ENCODE data around the gene TRAF5.
"Not testable (repeated sequence)": the region's sequence is repeated elsewhere in the genome, so short reads cannot be mapped to it uniquely, and the experiment has no call there.

TRAF5 gene

DNA sequence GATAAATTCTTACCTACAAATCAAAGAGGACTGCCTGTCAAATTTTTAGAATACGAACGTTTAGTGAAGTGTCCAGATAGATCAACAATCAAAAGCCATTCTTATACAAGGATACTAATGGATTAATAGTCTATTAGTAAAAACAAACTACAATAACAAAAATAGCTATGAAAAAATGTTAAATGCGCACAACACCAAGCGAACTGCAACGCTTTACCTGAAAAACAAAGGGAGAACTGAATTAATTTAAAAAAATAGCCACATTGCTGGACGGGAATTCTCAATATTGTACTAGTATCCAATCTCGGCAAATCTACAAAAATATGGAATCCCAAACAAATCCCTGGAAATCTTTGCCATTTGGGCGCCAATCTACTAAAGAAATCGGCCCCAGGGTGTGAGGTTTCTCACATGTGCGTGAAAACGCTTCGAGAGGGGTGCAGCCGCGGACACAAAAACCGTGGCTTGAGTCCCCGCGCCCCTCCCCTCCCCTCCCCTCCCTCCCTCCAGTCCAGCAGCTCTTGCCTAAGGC lies 55.6 kb downstream of the TRAF5 start:
- Histone ChIP-seq H3K4me1 (ENCODE audit: control insufficient read depth in 1 of 2, insufficient read depth in 1 of 2, low read depth in 1 of 2, low read length in 1 of 2) (peaks cover 17 to 18% of the 10 kb centered on the region in 2 experiments), H3K4me3 (ENCODE audit: low read depth in 1 of 2, low read length in 1 of 2) (peak overlapping the region; percentile 72 to 84), H3K27me3 (no peaks in the 10 kb centered on the region), H3K27ac (peak overlapping the region; percentile 97), H3K9me3 (no peaks in the 10 kb centered on the region), H3K36me3 (no peaks in the 10 kb centered on the region)
- TF ChIP-seq, protein P1, sequence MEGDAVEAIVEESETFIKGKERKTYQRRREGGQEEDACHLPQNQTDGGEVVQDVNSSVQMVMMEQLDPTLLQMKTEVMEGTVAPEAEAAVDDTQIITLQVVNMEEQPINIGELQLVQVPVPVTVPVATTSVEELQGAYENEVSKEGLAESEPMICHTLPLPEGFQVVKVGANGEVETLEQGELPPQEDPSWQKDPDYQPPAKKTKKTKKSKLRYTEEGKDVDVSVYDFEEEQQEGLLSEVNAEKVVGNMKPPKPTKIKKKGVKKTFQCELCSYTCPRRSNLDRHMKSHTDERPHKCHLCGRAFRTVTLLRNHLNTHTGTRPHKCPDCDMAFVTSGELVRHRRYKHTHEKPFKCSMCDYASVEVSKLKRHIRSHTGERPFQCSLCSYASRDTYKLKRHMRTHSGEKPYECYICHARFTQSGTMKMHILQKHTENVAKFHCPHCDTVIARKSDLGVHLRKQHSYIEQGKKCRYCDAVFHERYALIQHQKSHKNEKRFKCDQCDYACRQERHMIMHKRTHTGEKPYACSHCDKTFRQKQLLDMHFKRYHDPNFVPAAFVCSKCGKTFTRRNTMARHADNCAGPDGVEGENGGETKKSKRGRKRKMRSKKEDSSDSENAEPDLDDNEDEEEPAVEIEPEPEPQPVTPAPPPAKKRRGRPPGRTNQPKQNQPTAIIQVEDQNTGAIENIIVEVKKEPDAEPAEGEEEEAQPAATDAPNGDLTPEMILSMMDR (IDR thresholded peaks at IDR 0.05) = no peak

DNA sequence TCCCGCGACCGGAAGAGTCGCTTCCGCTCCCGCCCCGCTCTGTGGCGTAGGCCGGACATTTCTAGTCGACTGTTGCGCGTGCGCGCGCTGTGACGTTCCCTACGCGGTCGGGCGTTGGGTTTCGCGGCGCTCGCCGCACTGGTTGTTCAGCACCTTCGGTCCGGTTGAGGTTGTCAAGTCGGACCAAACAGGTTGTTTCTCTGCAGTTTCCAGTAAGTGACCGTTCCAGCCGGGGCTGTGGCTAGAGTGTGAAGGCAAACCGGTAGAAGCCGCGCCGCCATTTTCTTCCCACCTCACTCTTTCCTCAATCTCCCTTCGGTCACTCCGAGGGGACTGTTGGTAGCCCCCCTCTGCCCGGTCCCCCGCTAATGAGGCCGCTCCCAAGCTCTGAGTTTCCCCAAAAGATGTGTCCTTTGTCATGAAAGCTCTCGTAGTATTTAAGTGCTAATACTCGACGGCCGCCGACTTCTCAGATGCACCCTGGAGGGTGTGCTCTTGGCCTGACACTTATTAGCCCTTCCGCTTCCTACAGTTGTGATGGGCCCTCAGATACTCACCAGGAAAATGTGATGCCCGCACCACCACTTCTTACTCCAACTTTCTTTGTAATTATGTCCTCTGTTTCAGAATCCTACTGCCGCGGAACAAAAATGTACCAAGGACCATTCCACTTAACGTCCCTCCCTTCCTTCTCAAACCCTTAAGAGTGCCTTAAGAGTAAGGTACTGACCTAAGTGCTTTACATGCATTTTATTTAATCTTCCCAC lies 56.3 kb downstream of the TRAF5 start:
- H3K36me3 ChIP-seq = no peaks in the 10 kb centered on the region
- no peaks in the 10 kb centered on the region for H3K9me3 ChIP-seq
- H3K27ac ChIP-seq = peak overlapping the region; percentile 97
- TF ChIP-seq, protein P1 (IDR thresholded peaks at IDR 0.05) = no peak
- H3K4me1 ChIP-seq (ENCODE audit: control insufficient read depth in 1 of 2, insufficient read depth in 1 of 2, low read depth in 1 of 2, low read length in 1 of 2) = peaks cover 14 to 15% of the 10 kb centered on the region in 2 experiments
- H3K4me3 ChIP-seq (ENCODE audit: low read depth in 1 of 2, low read length in 1 of 2) = peak overlapping the region; percentile 72 to 84
- H3K27me3 ChIP-seq = no peaks in the 10 kb centered on the region

DNA sequence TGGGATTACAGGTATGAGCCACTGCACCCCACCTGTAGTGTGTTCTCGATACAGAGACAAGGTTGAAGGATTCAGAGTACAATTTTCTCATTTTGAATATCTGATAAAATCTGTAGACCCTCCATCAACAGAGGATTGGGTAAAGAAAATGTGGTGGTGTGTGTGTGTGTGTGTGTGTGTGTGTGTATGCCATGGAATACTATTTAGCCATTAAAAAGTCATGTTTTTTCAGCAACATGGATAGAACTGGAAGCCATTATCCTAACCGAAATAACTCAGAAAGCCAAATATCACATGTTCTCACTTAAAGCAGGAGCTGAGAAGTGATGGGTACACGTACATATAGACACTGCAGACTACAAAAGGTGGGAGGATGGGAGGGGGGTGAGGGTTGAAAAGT lies 57.9 kb downstream of the TRAF5 start:
- H3K27me3 ChIP-seq = no peaks in the 10 kb centered on the region
- H3K4me1 ChIP-seq (ENCODE audit: control insufficient read depth in 1 of 2, insufficient read depth in 1 of 2, low read depth in 1 of 2, low read length in 1 of 2) = peaks cover 14 to 15% of the 10 kb centered on the region in 2 experiments
- H3K27ac ChIP-seq = no peak overlapping the region
- no peaks in the 10 kb centered on the region for H3K36me3 ChIP-seq
- no peaks in the 10 kb centered on the region for H3K9me3 ChIP-seq
- TF ChIP-seq, protein P1 (IDR thresholded peaks at IDR 0.05) = no peak
- no peak overlapping the region for H3K4me3 ChIP-seq (ENCODE audit: low read depth in 1 of 2, low read length in 1 of 2)

DNA sequence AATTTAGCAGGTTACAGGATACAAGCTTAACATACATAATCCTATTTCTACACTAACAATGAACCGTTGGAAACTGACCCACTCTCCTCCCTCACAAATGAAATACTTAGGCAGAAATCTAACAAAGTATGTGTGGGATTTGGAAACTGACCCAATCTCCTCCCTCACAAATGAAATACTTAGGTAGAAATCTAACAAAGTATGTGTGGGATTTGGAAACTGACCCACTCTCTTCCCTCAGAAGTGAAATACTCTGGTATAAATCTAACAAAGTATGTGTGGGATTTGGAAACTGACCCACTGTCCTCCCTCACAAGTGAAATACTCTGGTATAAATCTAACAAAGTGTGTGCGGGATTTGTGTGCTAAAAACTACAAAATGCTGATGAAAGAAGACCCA lies 60.3 kb downstream of the TRAF5 start:
- TF ChIP-seq, protein P1 (IDR thresholded peaks at IDR 0.05) = no peak
- no peak overlapping the region for H3K4me3 ChIP-seq (ENCODE audit: low read depth in 1 of 2, low read length in 1 of 2)
- H3K9me3 ChIP-seq = no peaks in the 10 kb centered on the region
- H3K27me3 ChIP-seq = no peaks in the 10 kb centered on the region
- H3K36me3 ChIP-seq = no peaks in the 10 kb centered on the region
- H3K27ac ChIP-seq = no peak overlapping the region
- peaks cover 12 to 14% of the 10 kb centered on the region in 2 experiments for H3K4me1 ChIP-seq (ENCODE audit: control insufficient read depth in 1 of 2, insufficient read depth in 1 of 2, low read depth in 1 of 2, low read length in 1 of 2)

DNA sequence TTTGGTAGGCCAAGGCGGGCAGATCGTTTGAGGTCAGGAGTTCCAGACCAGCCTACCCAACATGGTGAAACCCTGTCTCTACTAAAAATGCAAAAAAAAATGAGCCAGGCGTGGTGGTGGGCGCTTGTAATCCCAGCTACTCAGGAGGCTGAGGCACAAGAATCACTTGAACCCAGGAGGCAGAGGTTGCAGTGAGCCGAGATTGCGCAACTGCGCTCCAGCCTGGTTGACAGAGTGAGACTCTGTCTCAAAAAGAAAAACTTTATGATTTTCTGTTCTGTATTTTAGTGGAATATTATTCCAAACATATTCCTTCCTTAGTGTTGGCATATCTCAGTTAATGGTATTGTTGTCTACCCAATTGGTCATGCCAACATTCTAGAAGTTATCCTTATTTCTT lies 64.2 kb downstream of the TRAF5 start:
- H3K9me3 ChIP-seq; H3K4me1 ChIP-seq (ENCODE audit: control insufficient read depth in 1 of 2, insufficient read depth in 1 of 2, low read depth in 1 of 2, low read length in 1 of 2); H3K27ac ChIP-seq; H3K4me3 ChIP-seq (ENCODE audit: low read depth in 1 of 2, low read length in 1 of 2); H3K36me3 ChIP-seq; H3K27me3 ChIP-seq: not testable (repeated sequence)

DNA sequence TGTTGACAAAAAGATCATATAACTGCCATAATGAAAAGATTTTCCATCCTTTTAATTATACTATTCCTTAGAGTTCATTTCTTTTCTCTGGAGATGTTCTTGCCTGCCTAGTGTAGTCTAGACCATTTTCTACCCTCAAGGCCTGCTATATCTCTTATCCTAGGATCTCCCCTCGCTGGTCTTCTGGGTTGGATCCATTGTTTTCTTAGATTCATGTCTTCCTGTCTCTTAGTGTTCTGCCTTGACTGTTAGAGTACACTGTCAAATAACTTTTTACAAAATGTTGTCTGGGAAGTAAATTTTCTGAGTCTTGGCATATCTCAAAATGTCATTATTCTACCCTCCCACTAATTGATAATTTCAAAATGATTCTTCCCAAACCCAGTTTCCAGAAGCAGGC lies 66.6 kb downstream of the TRAF5 start:
- Histone ChIP-seq H3K9me3 (no peaks in the 10 kb centered on the region), H3K27me3 (no peaks in the 10 kb centered on the region), H3K4me1 (ENCODE audit: control insufficient read depth in 1 of 2, insufficient read depth in 1 of 2, low read depth in 1 of 2, low read length in 1 of 2) (no peaks in the 10 kb centered on the region), H3K36me3 (no peaks in the 10 kb centered on the region), H3K4me3 (ENCODE audit: low read depth in 1 of 2, low read length in 1 of 2) (no peak overlapping the region), H3K27ac (no peak overlapping the region)
- TF ChIP-seq, protein P1 (IDR thresholded peaks at IDR 0.05) = no peak

DNA sequence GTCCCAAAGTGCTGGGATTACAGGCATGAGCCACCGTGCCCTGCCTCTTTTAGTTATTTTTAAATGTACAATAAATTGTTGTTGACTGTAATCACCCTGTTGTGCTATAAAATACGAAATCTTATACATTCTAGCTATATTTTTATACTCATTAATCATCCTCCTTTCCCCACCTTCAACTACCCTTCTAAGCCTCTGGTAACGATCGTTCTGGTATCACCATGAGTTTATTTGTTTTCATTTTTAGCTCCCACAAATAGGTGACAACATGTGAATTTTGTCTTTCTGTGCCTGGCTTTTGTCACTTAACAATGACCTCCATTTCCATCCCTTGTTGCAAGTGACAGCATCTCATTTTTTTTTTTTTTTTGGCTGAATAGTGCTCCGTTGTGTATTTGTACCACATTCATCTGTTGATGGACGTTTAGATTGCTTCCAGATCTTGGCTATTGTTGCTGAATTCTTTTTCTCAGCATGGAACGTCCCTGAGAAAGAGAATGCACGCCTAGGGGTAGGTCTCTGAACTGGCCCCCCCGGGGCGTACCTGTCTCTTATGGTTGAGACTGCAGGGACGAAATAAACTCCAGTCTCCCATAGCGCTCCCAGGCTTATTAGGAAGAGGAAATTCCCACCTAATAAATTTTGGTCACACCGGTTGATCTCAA lies 71.8 kb downstream of the TRAF5 start:
- not testable (repeated sequence) for H3K27ac ChIP-seq; H3K27me3 ChIP-seq; H3K4me3 ChIP-seq (ENCODE audit: low read depth in 1 of 2, low read length in 1 of 2); H3K36me3 ChIP-seq; H3K9me3 ChIP-seq; H3K4me1 ChIP-seq (ENCODE audit: control insufficient read depth in 1 of 2, insufficient read depth in 1 of 2, low read depth in 1 of 2, low read length in 1 of 2)

DNA sequence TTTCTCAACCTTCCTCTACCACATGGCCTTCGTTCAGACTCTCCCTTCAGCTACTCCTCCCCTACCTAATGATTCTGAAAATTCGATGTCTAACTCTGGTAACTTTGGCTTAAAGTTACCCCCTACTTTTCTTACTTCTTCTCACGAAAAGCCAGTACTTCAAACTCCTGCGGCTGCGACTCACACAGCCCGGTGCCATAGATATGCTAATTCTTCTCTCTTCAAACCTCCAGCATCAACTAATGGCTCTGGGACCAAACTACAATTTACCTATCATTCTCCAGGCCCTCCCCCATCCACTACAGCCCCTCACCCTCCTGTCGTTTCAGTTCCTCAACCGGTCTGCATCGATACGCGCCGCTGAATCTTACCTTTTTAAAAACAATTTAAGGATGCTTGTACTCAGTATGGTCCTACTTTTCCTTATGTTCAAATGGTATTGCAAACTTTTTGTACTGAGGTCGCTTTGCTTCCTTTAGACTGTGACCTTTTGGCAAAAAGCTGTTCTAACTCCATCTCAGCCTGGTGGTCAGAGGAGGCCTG lies 73.3 kb downstream of the TRAF5 start:
- H3K9me3 ChIP-seq; H3K36me3 ChIP-seq; H3K4me3 ChIP-seq (ENCODE audit: low read depth in 1 of 2, low read length in 1 of 2); H3K4me1 ChIP-seq (ENCODE audit: control insufficient read depth in 1 of 2, insufficient read depth in 1 of 2, low read depth in 1 of 2, low read length in 1 of 2); H3K27me3 ChIP-seq; H3K27ac ChIP-seq: not testable (repeated sequence)
